WERI-Rb-1 (cell line): Measurements from ENCODE around the gene DBX2.

ENCODE experiments used
- DNase-seq: peaks from one replicate; pipeline ENCODE4 v3.0.0-alpha.2; 2020
- H3K27ac ChIP-seq: fragments of 250-450 bp; sonication (Bioruptor Pico); 2 replicates; pipeline ENCODE4 v1.5.1; 2020; ENCODE audit warnings: mild to moderate bottlenecking, moderate library complexity
- H3K27me3 ChIP-seq: fragments of 250-450 bp; sonication (Bioruptor Pico); 2 replicates; pipeline ENCODE4 v1.5.1; 2021; ENCODE audit warnings: mild to moderate bottlenecking, low read depth, moderate library complexity; ENCODE audit not compliant: insufficient read depth, severe bottlenecking
- H3K36me3 ChIP-seq: fragments of 250-450 bp; sonication (Bioruptor Pico); 2 replicates; pipeline ENCODE4 v1.5.1; 2020; ENCODE audit warnings: mild to moderate bottlenecking, moderate library complexity
- H3K4me3 ChIP-seq: 2 replicates; pipeline ENCODE4 v1.5.1; 2011; ENCODE audit warnings: low read depth, mild to moderate bottlenecking, control low read depth, low read length
- H3K9me3 ChIP-seq: fragments of 250-450 bp; sonication (Bioruptor Pico); 2 replicates; pipeline ENCODE4 v1.5.1; 2021; ENCODE audit warnings: mild to moderate bottlenecking, moderate library complexity; ENCODE audit not compliant: severe bottlenecking
- TF ChIP-seq, protein P1 (sequence below): IDR thresholded peaks from 2 replicates; pipeline ENCODE4 v1.5.1; 2011; ENCODE audit warnings: low read depth, mild to moderate bottlenecking, control low read depth, inconsistent platforms, low read length

Gene DBX2

DNA sequence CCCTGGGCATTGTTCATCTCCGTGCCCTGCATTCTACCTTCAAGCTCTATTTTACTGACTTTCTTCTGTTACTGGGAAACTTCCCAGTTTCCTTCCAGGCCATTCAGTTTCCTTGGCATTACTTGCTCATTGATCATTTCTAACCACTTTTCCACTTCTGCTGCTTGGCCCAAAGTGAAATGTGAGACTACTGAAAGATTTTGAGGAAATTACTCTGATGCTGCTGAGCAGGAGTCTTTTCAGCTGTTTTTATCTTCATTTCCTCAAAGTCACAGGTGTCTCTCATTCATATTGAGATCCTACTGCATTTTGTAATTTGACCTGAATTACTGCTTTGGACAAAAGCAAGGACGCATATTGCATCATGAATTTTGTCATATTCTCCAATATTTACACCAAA is 26.4 kb upstream of the DBX2 start:
- Histone ChIP-seq H3K4me3 (no peak overlapping the region), H3K27me3 (peaks cover 2% of the 10 kb centered on the region), H3K9me3 (no peaks in the 10 kb centered on the region), H3K36me3 (no peaks in the 10 kb centered on the region), H3K27ac (no peak overlapping the region)
- TF ChIP-seq, protein P1, sequence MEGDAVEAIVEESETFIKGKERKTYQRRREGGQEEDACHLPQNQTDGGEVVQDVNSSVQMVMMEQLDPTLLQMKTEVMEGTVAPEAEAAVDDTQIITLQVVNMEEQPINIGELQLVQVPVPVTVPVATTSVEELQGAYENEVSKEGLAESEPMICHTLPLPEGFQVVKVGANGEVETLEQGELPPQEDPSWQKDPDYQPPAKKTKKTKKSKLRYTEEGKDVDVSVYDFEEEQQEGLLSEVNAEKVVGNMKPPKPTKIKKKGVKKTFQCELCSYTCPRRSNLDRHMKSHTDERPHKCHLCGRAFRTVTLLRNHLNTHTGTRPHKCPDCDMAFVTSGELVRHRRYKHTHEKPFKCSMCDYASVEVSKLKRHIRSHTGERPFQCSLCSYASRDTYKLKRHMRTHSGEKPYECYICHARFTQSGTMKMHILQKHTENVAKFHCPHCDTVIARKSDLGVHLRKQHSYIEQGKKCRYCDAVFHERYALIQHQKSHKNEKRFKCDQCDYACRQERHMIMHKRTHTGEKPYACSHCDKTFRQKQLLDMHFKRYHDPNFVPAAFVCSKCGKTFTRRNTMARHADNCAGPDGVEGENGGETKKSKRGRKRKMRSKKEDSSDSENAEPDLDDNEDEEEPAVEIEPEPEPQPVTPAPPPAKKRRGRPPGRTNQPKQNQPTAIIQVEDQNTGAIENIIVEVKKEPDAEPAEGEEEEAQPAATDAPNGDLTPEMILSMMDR = no peak
- DNase-seq = no peak

- DNase-seq = no peak
- TF ChIP-seq, protein P1 = no peak
- H3K4me3 ChIP-seq = no peak overlapping the region
- H3K36me3 ChIP-seq = no peaks in the 10 kb centered on the region
- H3K27me3 ChIP-seq = peaks cover 3% of the 10 kb centered on the region
- H3K9me3 ChIP-seq = no peaks in the 10 kb centered on the region
- no peak overlapping the region for H3K27ac ChIP-seq
Observed at GRCh38 chr12:45076417-45077026, 25.6 kb upstream of the DBX2 start.

DNA sequence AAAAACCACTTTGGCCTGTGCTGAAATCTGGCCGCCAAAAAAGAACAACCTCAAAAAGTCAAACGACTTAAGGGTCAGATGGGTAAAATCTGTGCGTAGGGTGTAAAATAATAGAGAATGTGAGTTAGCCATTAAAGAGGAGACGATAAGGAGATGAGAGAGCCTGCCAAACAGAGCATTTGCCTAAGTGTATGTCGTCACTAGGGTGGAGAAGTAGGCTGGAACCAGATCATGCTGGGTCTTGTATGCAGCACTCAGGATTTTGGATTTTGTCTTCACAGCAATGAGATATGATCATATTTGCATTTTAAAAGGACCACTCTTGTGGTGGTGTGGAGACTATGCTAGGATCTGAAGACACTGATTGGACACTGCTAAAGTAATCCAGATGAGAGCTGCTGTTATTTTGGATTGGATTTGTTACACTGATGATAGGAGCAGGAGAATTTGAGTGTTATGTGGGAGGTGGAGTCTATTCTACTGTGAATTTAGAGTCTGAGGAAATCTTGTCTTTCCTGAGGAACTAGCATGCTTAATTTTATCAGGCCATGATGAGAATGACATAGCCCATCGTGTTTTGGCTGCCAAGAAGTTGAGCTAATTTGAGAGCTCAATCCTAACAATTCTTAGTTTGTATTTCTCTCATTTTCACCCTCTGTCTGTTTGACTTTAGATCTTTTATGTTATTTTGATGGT is 24.8 kb upstream of the DBX2 start:
- no peak for DNase-seq
- H3K27me3 ChIP-seq = peaks cover 3% of the 10 kb centered on the region
- no peaks in the 10 kb centered on the region for H3K36me3 ChIP-seq
- no peak overlapping the region for H3K27ac ChIP-seq
- H3K4me3 ChIP-seq = no peak overlapping the region
- H3K9me3 ChIP-seq = no peaks in the 10 kb centered on the region
- TF ChIP-seq, protein P1 = no peak

GRCh38 chr12:45065125-45065626 is 14.3 kb upstream of the DBX2 start:
- TF ChIP-seq, protein P1 = no peak
- peaks cover 11% of the 10 kb centered on the region for H3K27me3 ChIP-seq

GRCh38 chr12:45060976-45061375 is 10.1 kb upstream of the DBX2 start:
- H3K36me3 ChIP-seq = no peaks in the 10 kb centered on the region
- no peak overlapping the region for H3K27ac ChIP-seq
- DNase-seq = no peak
- TF ChIP-seq, protein P1 = no peak
- H3K4me3 ChIP-seq = no peak overlapping the region
- no peaks in the 10 kb centered on the region for H3K9me3 ChIP-seq
- peaks cover 6% of the 10 kb centered on the region for H3K27me3 ChIP-seq

More at GRCh38 chr12:45065125-45065626, 14.3 kb upstream of the DBX2 start:
- Histone ChIP-seq H3K36me3 (no peaks in the 10 kb centered on the region), H3K4me3 (no peak overlapping the region), H3K9me3 (no peaks in the 10 kb centered on the region), H3K27ac (no peak overlapping the region)
- no peak for DNase-seq
